ENCODE measurements around the gene CCNJL.

The CCNJL gene

GRCh38 chr5:160312134-160312959 lies at the start of gene CCNJL:
Gene CCNJL, minus strand, starts transcription at chr5:160312564. Its CDS starts 641 bp downstream, at chr5:160311923.
- Histone ChIP-seq H3K36me3 (ENCODE audit: control insufficient read depth, insufficient read depth, low read length) (no peaks in the 10 kb centered on the region), H3K9me3 (ENCODE audit: control insufficient read depth, insufficient read depth, low read length) (no peaks in the 10 kb centered on the region), H3K27me3 (ENCODE audit: control insufficient read depth, insufficient read depth, low read length) (no peaks in the 10 kb centered on the region), H3K9ac (ENCODE audit: low read depth, low read length) (peak within 1 kb of the TSS; percentile 38), H3K4me3 (ENCODE audit: low read depth, low read length) (peak within 1 kb of the TSS; percentile 86), H3K4me1 (ENCODE audit: control insufficient read depth, insufficient read depth, low read length) (peaks cover 15% of the 10 kb centered on the region)

- H3K27me3 ChIP-seq (ENCODE audit: control insufficient read depth, insufficient read depth, low read length) = no peaks in the 10 kb centered on the region
- H3K9ac ChIP-seq (ENCODE audit: low read depth, low read length) = no peak overlapping the region
Measured at GRCh38 chr5:160361624-160362228, 49.4 kb upstream of the CCNJL start.

GRCh38 chr5:160360310-160360709 lies 47.9 kb upstream of the CCNJL start:
- Histone ChIP-seq H3K9ac (ENCODE audit: low read depth, low read length) (no peak overlapping the region), H3K4me1 (ENCODE audit: control insufficient read depth, insufficient read depth, low read length) (peaks cover 2% of the 10 kb centered on the region), H3K36me3 (ENCODE audit: control insufficient read depth, insufficient read depth, low read length) (no peaks in the 10 kb centered on the region)

More at GRCh38 chr5:160361624-160362228, 49.4 kb upstream of the CCNJL start:
- Histone ChIP-seq H3K4me1 (ENCODE audit: control insufficient read depth, insufficient read depth, low read length) (peaks cover 2% of the 10 kb centered on the region), H3K9me3 (ENCODE audit: control insufficient read depth, insufficient read depth, low read length) (no peaks in the 10 kb centered on the region), H3K36me3 (ENCODE audit: control insufficient read depth, insufficient read depth, low read length) (no peaks in the 10 kb centered on the region), H3K4me3 (ENCODE audit: low read depth, low read length) (no peak overlapping the region)

GRCh38 chr5:160359816-160360215 lies 47.5 kb upstream of the CCNJL start:
- no peak overlapping the region for H3K4me3 ChIP-seq (ENCODE audit: low read depth, low read length)
- peaks cover 2% of the 10 kb centered on the region for H3K4me1 ChIP-seq (ENCODE audit: control insufficient read depth, insufficient read depth, low read length)
- H3K9me3 ChIP-seq (ENCODE audit: control insufficient read depth, insufficient read depth, low read length) = no peaks in the 10 kb centered on the region
- no peaks in the 10 kb centered on the region for H3K36me3 ChIP-seq (ENCODE audit: control insufficient read depth, insufficient read depth, low read length)
- H3K9ac ChIP-seq (ENCODE audit: low read depth, low read length) = no peak overlapping the region
- no peaks in the 10 kb centered on the region for H3K27me3 ChIP-seq (ENCODE audit: control insufficient read depth, insufficient read depth, low read length)

More at GRCh38 chr5:160360310-160360709, 47.9 kb upstream of the CCNJL start:
- no peaks in the 10 kb centered on the region for H3K27me3 ChIP-seq (ENCODE audit: control insufficient read depth, insufficient read depth, low read length)
- no peaks in the 10 kb centered on the region for H3K9me3 ChIP-seq (ENCODE audit: control insufficient read depth, insufficient read depth, low read length)
- no peak overlapping the region for H3K4me3 ChIP-seq (ENCODE audit: low read depth, low read length)

GRCh38 chr5:160359242-160359641 lies 46.9 kb upstream of the CCNJL start:
- Histone ChIP-seq H3K4me1 (ENCODE audit: control insufficient read depth, insufficient read depth, low read length) (peaks cover 2% of the 10 kb centered on the region), H3K9ac (ENCODE audit: low read depth, low read length) (no peak overlapping the region), H3K36me3 (ENCODE audit: control insufficient read depth, insufficient read depth, low read length) (no peaks in the 10 kb centered on the region), H3K9me3 (ENCODE audit: control insufficient read depth, insufficient read depth, low read length) (no peaks in the 10 kb centered on the region), H3K4me3 (ENCODE audit: low read depth, low read length) (no peak overlapping the region), H3K27me3 (ENCODE audit: control insufficient read depth, insufficient read depth, low read length) (no peaks in the 10 kb centered on the region)

- Histone ChIP-seq H3K9me3 (ENCODE audit: control insufficient read depth, insufficient read depth, low read length) (no peaks in the 10 kb centered on the region), H3K4me1 (ENCODE audit: control insufficient read depth, insufficient read depth, low read length) (peaks cover 2% of the 10 kb centered on the region), H3K9ac (ENCODE audit: low read depth, low read length) (no peak overlapping the region), H3K27me3 (ENCODE audit: control insufficient read depth, insufficient read depth, low read length) (no peaks in the 10 kb centered on the region), H3K4me3 (ENCODE audit: low read depth, low read length) (no peak overlapping the region), H3K36me3 (ENCODE audit: control insufficient read depth, insufficient read depth, low read length) (no peaks in the 10 kb centered on the region)
Measured at GRCh38 chr5:160357861-160358411, 45.6 kb upstream of the CCNJL start.

GRCh38 chr5:160357394-160357793 lies 45.0 kb upstream of the CCNJL start:
- Histone ChIP-seq H3K27me3 (ENCODE audit: control insufficient read depth, insufficient read depth, low read length) (no peaks in the 10 kb centered on the region), H3K9me3 (ENCODE audit: control insufficient read depth, insufficient read depth, low read length) (no peaks in the 10 kb centered on the region), H3K36me3 (ENCODE audit: control insufficient read depth, insufficient read depth, low read length) (no peaks in the 10 kb centered on the region), H3K4me1 (ENCODE audit: control insufficient read depth, insufficient read depth, low read length) (peaks cover 2% of the 10 kb centered on the region), H3K9ac (ENCODE audit: low read depth, low read length) (no peak overlapping the region), H3K4me3 (ENCODE audit: low read depth, low read length) (no peak overlapping the region)

- Histone ChIP-seq H3K36me3 (ENCODE audit: control insufficient read depth, insufficient read depth, low read length) (no peaks in the 10 kb centered on the region), H3K9ac (ENCODE audit: low read depth, low read length) (no peak overlapping the region), H3K27me3 (ENCODE audit: control insufficient read depth, insufficient read depth, low read length) (no peaks in the 10 kb centered on the region), H3K9me3 (ENCODE audit: control insufficient read depth, insufficient read depth, low read length) (no peaks in the 10 kb centered on the region), H3K4me3 (ENCODE audit: low read depth, low read length) (no peak overlapping the region), H3K4me1 (ENCODE audit: control insufficient read depth, insufficient read depth, low read length) (peaks cover 2% of the 10 kb centered on the region)
Measured at GRCh38 chr5:160356550-160357347, 44.4 kb upstream of the CCNJL start.

GRCh38 chr5:160354666-160355065 lies 42.3 kb upstream of the CCNJL start:
- Histone ChIP-seq H3K36me3 (ENCODE audit: control insufficient read depth, insufficient read depth, low read length) (no peaks in the 10 kb centered on the region), H3K4me1 (ENCODE audit: control insufficient read depth, insufficient read depth, low read length) (peaks cover 2% of the 10 kb centered on the region), H3K9ac (ENCODE audit: low read depth, low read length) (no peak overlapping the region), H3K27me3 (ENCODE audit: control insufficient read depth, insufficient read depth, low read length) (no peaks in the 10 kb centered on the region), H3K9me3 (ENCODE audit: control insufficient read depth, insufficient read depth, low read length) (no peaks in the 10 kb centered on the region), H3K4me3 (ENCODE audit: low read depth, low read length) (no peak overlapping the region)

- no peaks in the 10 kb centered on the region for H3K9me3 ChIP-seq (ENCODE audit: control insufficient read depth, insufficient read depth, low read length)
- no peaks in the 10 kb centered on the region for H3K4me1 ChIP-seq (ENCODE audit: control insufficient read depth, insufficient read depth, low read length)
- H3K9ac ChIP-seq (ENCODE audit: low read depth, low read length) = no peak overlapping the region
- no peak overlapping the region for H3K4me3 ChIP-seq (ENCODE audit: low read depth, low read length)
- no peaks in the 10 kb centered on the region for H3K36me3 ChIP-seq (ENCODE audit: control insufficient read depth, insufficient read depth, low read length)
- no peaks in the 10 kb centered on the region for H3K27me3 ChIP-seq (ENCODE audit: control insufficient read depth, insufficient read depth, low read length)
Measured at GRCh38 chr5:160353379-160353778, 41.0 kb upstream of the CCNJL start.

- H3K9ac ChIP-seq (ENCODE audit: low read depth, low read length) = no peak overlapping the region
- H3K4me1 ChIP-seq (ENCODE audit: control insufficient read depth, insufficient read depth, low read length) = no peaks in the 10 kb centered on the region
- H3K4me3 ChIP-seq (ENCODE audit: low read depth, low read length) = no peak overlapping the region
- H3K36me3 ChIP-seq (ENCODE audit: control insufficient read depth, insufficient read depth, low read length) = no peaks in the 10 kb centered on the region
- no peaks in the 10 kb centered on the region for H3K27me3 ChIP-seq (ENCODE audit: control insufficient read depth, insufficient read depth, low read length)
- H3K9me3 ChIP-seq (ENCODE audit: control insufficient read depth, insufficient read depth, low read length) = no peaks in the 10 kb centered on the region
Measured at GRCh38 chr5:160352308-160352707, 39.9 kb upstream of the CCNJL start.
